ENCODE results near the gene FGFRL1.
"Not testable (repeated sequence)": the region's sequence is repeated elsewhere in the genome, so short reads cannot be mapped to it uniquely, and the experiment has no call there.

Gene FGFRL1

GRCh38 chr4:993111-994029, 18.1 kb upstream of the FGFRL1 start, which contains the start of gene SLC26A1:
Gene SLC26A1, minus strand, starts transcription at chr4:993404. Its CDS starts 1,701 bp downstream, at chr4:991703.
- DNase-seq, result no peak

GRCh38 chr4:995311-996026, 16.0 kb upstream of the FGFRL1 start:
- no peak for DNase-seq

- no peak for DNase-seq
Observed at GRCh38 chr4:996030-996996, 15.1 kb upstream of the FGFRL1 start.

- DNase-seq, result no peak
Observed at GRCh38 chr4:996997-997374, 14.4 kb upstream of the FGFRL1 start.

- no peak for DNase-seq
Observed at GRCh38 chr4:997375-998071, 13.9 kb upstream of the FGFRL1 start.

GRCh38 chr4:998096-998691, 13.2 kb upstream of the FGFRL1 start:
- no peak for DNase-seq

GRCh38 chr4:999240-999863, 12.1 kb upstream of the FGFRL1 start:
- DNase-seq, result not testable (repeated sequence)

GRCh38 chr4:999882-1000425, 11.5 kb upstream of the FGFRL1 start:
- no peak for DNase-seq

GRCh38 chr4:1000686-1001260, 10.7 kb upstream of the FGFRL1 start:
- DNase-seq, result no peak

- DNase-seq, result no peak
Observed at GRCh38 chr4:1001561-1002130, 9.8 kb upstream of the FGFRL1 start.

- DNase-seq, result no peak
Observed at GRCh38 chr4:1002131-1002630, 9.2 kb upstream of the FGFRL1 start.

GRCh38 chr4:1002631-1003251, 8.7 kb upstream of the FGFRL1 start:
- no peak for DNase-seq

- no peak for DNase-seq
Observed at GRCh38 chr4:1003271-1004070, 8.0 kb upstream of the FGFRL1 start.

- DNase-seq, result no peak
Observed at GRCh38 chr4:1004071-1004418, 7.4 kb upstream of the FGFRL1 start.

- DNase-seq, result no peak
Observed at GRCh38 chr4:1004557-1005485, 6.6 kb upstream of the FGFRL1 start.

GRCh38 chr4:1006856-1007255, 4.6 kb upstream of the FGFRL1 start:
- DNase-seq, result no peak

GRCh38 chr4:1008840-1009541, 2.4 kb upstream of the FGFRL1 start:
- peak; percentile 45 for DNase-seq
